Caco-2 (cell line): ENCODE results near the gene ADCY4. TPM values are rescaled to one million over a fixed set of nuclear protein-coding genes. Genes with fewer than 3 reads are reported as not detected.

Source experiments
- BruUV-seq: library from RNA; stranded (reverse); fragments of 400-500 nt; replicated peaks from 2 replicates; lab custom pipeline; 2021; lab: Mats Ljungman, UMichigan
- CTCF ChIA-PET: fragments of 300-600 bp; sonication (Branson Sonifier 250); formaldehyde crosslinking; loops from one replicate; lab custom pipeline; 2022; ENCODE audit warnings: antibody characterized with exemption; lab: Charles Lee
- POLR2A ChIA-PET: fragments of 300-600 bp; sonication (Branson Sonifier 250); formaldehyde crosslinking; loops from one replicate; lab custom pipeline; 2022; ENCODE audit warnings: antibody characterized with exemption; lab: Charles Lee
- DNase-seq, 2 experiments: peaks; one replicate each; pipeline versions ENCODE4 v3.0.0 to v3.0.0-alpha.2; 2020 to 2022
- H3K27me3 ChIP-seq: replicated peaks from 2 replicates; pipeline ENCODE4 v1.6.0; 2011; ENCODE audit warnings: low read length; ENCODE audit not compliant: control insufficient read depth, insufficient read depth
- H3K36me3 ChIP-seq: 2 replicates; pipeline ENCODE4 v1.5.1; 2011; ENCODE audit warnings: low read length; ENCODE audit not compliant: control insufficient read depth, insufficient read depth
- H3K4me1 ChIP-seq: fragments of 250-450 bp; sonication (Bioruptor Pico); 2 replicates; pipeline ENCODE4 v1.5.1; 2020; ENCODE audit warnings: mild to moderate bottlenecking
- H3K4me3 ChIP-seq: 2 replicates; pipeline ENCODE4 v1.5.1; 2011; ENCODE audit warnings: low read depth, mild to moderate bottlenecking, control low read depth, low read length
- H3K9me3 ChIP-seq: fragments of 250-450 bp; sonication (Bioruptor Pico); 2 replicates; pipeline ENCODE4 v1.5.1; 2020; ENCODE audit warnings: mild to moderate bottlenecking, moderate library complexity
- H3K27ac Mint-ChIP-seq: one replicate; pipeline ENCODE4 v1.8.0; 2022; ENCODE audit warnings: mixed read lengths; ENCODE audit not compliant: unreplicated experiment
- H3K27me3 Mint-ChIP-seq: one replicate; pipeline ENCODE4 v1.8.0; 2022; ENCODE audit warnings: mixed read lengths; ENCODE audit not compliant: insufficient read depth, unreplicated experiment
- H3K36me3 Mint-ChIP-seq: one replicate; pipeline ENCODE4 v1.8.0; 2022; ENCODE audit warnings: mild to moderate bottlenecking, mixed read lengths; ENCODE audit not compliant: insufficient read depth, unreplicated experiment
- H3K4me1 Mint-ChIP-seq: one replicate; pipeline ENCODE4 v1.8.0; 2022; ENCODE audit warnings: low read depth, mixed read lengths; ENCODE audit not compliant: unreplicated experiment
- H3K4me3 Mint-ChIP-seq: one replicate; pipeline ENCODE4 v1.8.0; 2022; ENCODE audit warnings: mild to moderate bottlenecking, moderate library complexity, mixed read lengths; ENCODE audit not compliant: unreplicated experiment
- H3K9me3 Mint-ChIP-seq: one replicate; pipeline ENCODE4 v1.8.0; 2022; ENCODE audit warnings: mixed read lengths; ENCODE audit not compliant: unreplicated experiment
- CTCF ChIP-seq, 2 experiments: fragments of 200-600 bp in 1 of 2; IDR thresholded peaks; 1 replicate in 1 of 2; 2 replicates in 1 of 2; pipeline versions ENCODE4 v1.5.1 to v1.8.0; 2011 to 2022; ENCODE audit warnings: antibody characterized with exemption in 1 of 2, control low read depth in 1 of 2, inconsistent platforms in 1 of 2, low read depth in 1 of 2, low read length in 1 of 2, mild to moderate bottlenecking in 1 of 2, moderate library complexity in 1 of 2; ENCODE audit not compliant: insufficient read depth in 1 of 2, severe bottlenecking in 1 of 2, unreplicated experiment in 1 of 2
- intact Hi-C: fragments of 100-400 bp; cut with micrococcal nuclease; formaldehyde crosslinking; loops from one replicate; pipeline ENCODE4 v1.10.0; 2022; ENCODE audit not compliant: unreplicated experiment
- total RNA-seq: library from RNA; stranded (reverse); gene quantifications from 2 replicates; pipeline ENCODE4 v1.2.3, GENCODE V29; 2022

ADCY4 gene
- total RNA-seq, 1 experiment from 2014 or later, result 0.57 TPM

- Mint-ChIP-seq H3K27ac (peak overlapping the region; percentile 94), H3K27me3 (no peaks in the 10 kb centered on the region), H3K4me3 (peak overlapping the region; percentile 96), H3K9me3 (no peaks in the 10 kb centered on the region), H3K36me3 (peaks cover 55% of the 10 kb centered on the region), H3K4me1 (peaks cover 15% of the 10 kb centered on the region)
- ChIA-PET CTCF (interaction anchor here (0.6 to 5.8 kb wide), 6 partner anchors 8 to 131 kb away, joined by 3 to 157 read pairs (median 6); partner anchors contain the start of genes CIDEB and TINF2), POLR2A (interaction anchor here (0.6 to 3.1 kb wide), 3 partner anchors 8 to 58 kb away, joined by 4 to 36 read pairs (median 4); partner anchors contain the start of genes CIDEB and TINF2)
- H3K36me3 ChIP-seq, result peaks cover 2% of the 10 kb centered on the region
- intact Hi-C loops, result no loop called here
- no peak for TF ChIP-seq CTCF (IDR thresholded peaks at IDR 0.05; ENCODE audit: insufficient read depth in 1 of 2, low read depth in 1 of 2, low read length in 1 of 2, severe bottlenecking in 1 of 2, unreplicated experiment in 1 of 2)
- no peaks in the 10 kb centered on the region for H3K9me3 ChIP-seq
- peaks cover 5% of the 10 kb centered on the region for H3K4me1 ChIP-seq
- DNase-seq, result no peak
- H3K27me3 ChIP-seq, result no peaks in the 10 kb centered on the region
- peak overlapping the region; percentile 88 for H3K4me3 ChIP-seq
- no TSS peak for BruUV-seq
These were observed 34.4 kb downstream of the ADCY4 start for GRCh38 chr14:24300326-24300980.

GRCh38 chr14:24299255-24300191, 35.3 kb downstream of the ADCY4 start, which contains the start of the genes DHRS1 and NOP9:
Gene DHRS1 (minus strand): TSS chr14:24299780. CDS start chr14:24299106, 674 bp downstream.
Gene NOP9 (plus strand): TSS chr14:24299850. CDS start chr14:24299955, 105 bp downstream.
- DNase-seq, result peak; percentile 89 to 93
- POLR2A ChIA-PET, result interaction anchor here (0.6 to 3.1 kb wide), 4 partner anchors 8 to 57 kb away, joined by 4 to 36 read pairs (median 4); partner anchors contain the start of genes CIDEB and TINF2
- peaks cover 52% of the 10 kb centered on the region for H3K36me3 Mint-ChIP-seq
- H3K27me3 Mint-ChIP-seq, result no peaks in the 10 kb centered on the region
- CTCF ChIA-PET, result interaction anchor here (0.6 to 5.8 kb wide), 10 partner anchors 8 to 137 kb away, joined by 3 to 157 read pairs (median 4); partner anchors contain the start of genes CIDEB, MDP1 and TINF2
- no peaks in the 10 kb centered on the region for H3K9me3 Mint-ChIP-seq
- peak within 1 kb of the TSS; percentile 96 for H3K4me3 Mint-ChIP-seq
- peak within 1 kb of the TSS; percentile 94 for H3K27ac Mint-ChIP-seq
- TF ChIP-seq CTCF (IDR thresholded peaks at IDR 0.05; ENCODE audit: insufficient read depth in 1 of 2, low read depth in 1 of 2, low read length in 1 of 2, severe bottlenecking in 1 of 2, unreplicated experiment in 1 of 2), result no peak
- peaks cover 5% of the 10 kb centered on the region for H3K4me1 ChIP-seq
- H3K9me3 ChIP-seq, result no peaks in the 10 kb centered on the region
- peak within 1 kb of the TSS; percentile 88 for H3K4me3 ChIP-seq
- peaks cover 15% of the 10 kb centered on the region for H3K4me1 Mint-ChIP-seq
- TSS peak; percentile 82 for BruUV-seq
- intact Hi-C loops, result loop anchor here (1.0 kb wide), 1 partner anchor 9 kb away; no protein-coding TSS in a partner anchor
- H3K27me3 ChIP-seq, result no peaks in the 10 kb centered on the region
- H3K36me3 ChIP-seq, result peaks cover 2% of the 10 kb centered on the region
